ENCODE measurements around the gene SEL1L3. TPM values are rescaled to one million over a fixed set of nuclear protein-coding genes. Genes with fewer than 3 reads are reported as not detected.

The SEL1L3 gene
- total RNA-seq, 4 donors from 2014 or later, result 0.73 to 4.1 (median 2.2) TPM

- TF ChIP-seq CTCF (IDR thresholded peaks at IDR 0.05 in 4 of 5, conservative IDR thresholded peaks at IDR 0.05 in 1 of 5), result no peak
- no peak for TF ChIP-seq POLR2A (IDR thresholded peaks at IDR 0.05)
- ATAC-seq (no peak), DNase-seq (no peak)
- Histone ChIP-seq H3K4me1 (peaks cover 4 to 13% of the 10 kb centered on the region in 2 donors), H3K9me3 (no peaks in the 10 kb centered on the region), H3K36me3 (no peaks in the 10 kb centered on the region), H3K27ac (no peak overlapping the region), H3K4me3 (no peak overlapping the region), H3K27me3 (no peaks in the 10 kb centered on the region)
- in situ Hi-C loops (cut with MboI; ENCODE audit: low sequenced_read_pairs in 4 of 4), result no loop called here
- intact Hi-C loops (cut with DNase I; ENCODE audit: low total_unique reads), result no loop called here
Measured at GRCh38 chr4:25816591-25817058, 46.2 kb downstream of the SEL1L3 start.

- no peaks in the 10 kb centered on the region for H3K9me3 ChIP-seq
- peaks cover 4 to 13% of the 10 kb centered on the region in 2 donors for H3K4me1 ChIP-seq
- no peak for TF ChIP-seq POLR2A (IDR thresholded peaks at IDR 0.05)
- TF ChIP-seq CTCF (IDR thresholded peaks at IDR 0.05 in 4 of 5, conservative IDR thresholded peaks at IDR 0.05 in 1 of 5), result no peak
- no peaks in the 10 kb centered on the region for H3K27me3 ChIP-seq
- H3K27ac ChIP-seq, result no peak overlapping the region
- no peaks in the 10 kb centered on the region for H3K36me3 ChIP-seq
- in situ Hi-C loops (cut with MboI; ENCODE audit: low sequenced_read_pairs in 4 of 4), result no loop called here
- no peak for DNase-seq
- intact Hi-C loops (cut with DNase I; ENCODE audit: low total_unique reads), result no loop called here
- ATAC-seq, result no peak
- no peak overlapping the region for H3K4me3 ChIP-seq
Measured at GRCh38 chr4:25815586-25815985, 47.2 kb downstream of the SEL1L3 start.

- TF ChIP-seq CTCF (IDR thresholded peaks at IDR 0.05 in 4 of 5, conservative IDR thresholded peaks at IDR 0.05 in 1 of 5) (no peak), POLR2A (IDR thresholded peaks at IDR 0.05) (no peak)
- H3K36me3 ChIP-seq, result no peaks in the 10 kb centered on the region
- H3K27me3 ChIP-seq, result no peaks in the 10 kb centered on the region
- ATAC-seq (no peak), DNase-seq (peak in 1 of 2 donors; percentile 20)
- in situ Hi-C loops (cut with MboI; ENCODE audit: low sequenced_read_pairs in 4 of 4), result no loop called here
- intact Hi-C loops (cut with DNase I; ENCODE audit: low total_unique reads), result no loop called here
- H3K4me3 ChIP-seq, result no peak overlapping the region
- H3K27ac ChIP-seq, result no peak overlapping the region
- peaks cover 4 to 13% of the 10 kb centered on the region in 2 donors for H3K4me1 ChIP-seq
- H3K9me3 ChIP-seq, result no peaks in the 10 kb centered on the region
Measured at GRCh38 chr4:25814301-25815136, 48.3 kb downstream of the SEL1L3 start.

- H3K4me3 ChIP-seq, result no peak overlapping the region
- H3K4me1 ChIP-seq, result peaks cover 4 to 13% of the 10 kb centered on the region in 2 donors
- no peaks in the 10 kb centered on the region for H3K9me3 ChIP-seq
- H3K36me3 ChIP-seq, result no peaks in the 10 kb centered on the region
- no peaks in the 10 kb centered on the region for H3K27me3 ChIP-seq
- ATAC-seq (no peak), DNase-seq (no peak)
- intact Hi-C loops (cut with DNase I; ENCODE audit: low total_unique reads) (no loop called here), in situ Hi-C loops (cut with MboI; ENCODE audit: low sequenced_read_pairs in 4 of 4) (no loop called here)
- H3K27ac ChIP-seq, result no peak overlapping the region
- no peak for TF ChIP-seq POLR2A (IDR thresholded peaks at IDR 0.05)
Measured at GRCh38 chr4:25813448-25814106, 49.2 kb downstream of the SEL1L3 start.

GRCh38 chr4:25811841-25812240 lies 50.9 kb downstream of the SEL1L3 start:
- DNase-seq (no peak), ATAC-seq (no peak)
- no peak for TF ChIP-seq CTCF (IDR thresholded peaks at IDR 0.05 in 4 of 5, conservative IDR thresholded peaks at IDR 0.05 in 1 of 5)
- no peak for TF ChIP-seq POLR2A (IDR thresholded peaks at IDR 0.05)
- Histone ChIP-seq H3K4me1 (peaks cover 4 to 13% of the 10 kb centered on the region in 2 donors), H3K9me3 (no peaks in the 10 kb centered on the region), H3K27me3 (no peaks in the 10 kb centered on the region), H3K36me3 (no peaks in the 10 kb centered on the region), H3K27ac (no peak overlapping the region), H3K4me3 (no peak overlapping the region)
- in situ Hi-C loops (cut with MboI; ENCODE audit: low sequenced_read_pairs in 4 of 4) (no loop called here), intact Hi-C loops (cut with DNase I; ENCODE audit: low total_unique reads) (no loop called here)

All from gastrocnemius medialis (tissue), 4 donors.